Endothelial cell of umbilical vein (primary cell): ENCODE data around the gene LKAAEAR1. TPM values are rescaled to one million over a fixed set of nuclear protein-coding genes. Genes with fewer than 3 reads are reported as not detected.

Experiments
- BruUV-seq: library from RNA; stranded (reverse); fragments of 400-500 nt; replicated peaks from 2 replicates; lab custom pipeline; 2021; lab: Mats Ljungman, UMichigan
- CTCF ChIA-PET: fragments of 300-600, 350-600 bp; sonication (Branson Sonifier 250); formaldehyde crosslinking; loops from one replicate; lab custom pipeline; 2021; ENCODE audit warnings: antibody characterized with exemption, inconsistent platforms; lab: Charles Lee
- POLR2A ChIA-PET: fragments of 300-600, 350-600 bp; sonication (Branson Sonifier 250); formaldehyde crosslinking; loops from one replicate; lab custom pipeline; 2021; ENCODE audit warnings: antibody characterized with exemption, inconsistent platforms; lab: Charles Lee
- DNase-seq: peaks from one replicate; pipeline ENCODE4 v3.0.0-alpha.2; 2011; ENCODE audit warnings: low read depth, low spot score
- FAIRE-seq: peaks from 2 replicates; lab custom pipeline; 2011; peaks lifted over from hg19 to GRCh38; lab: Jason Lieb, UNC
- H2AFZ ChIP-seq: 2 replicates; pipeline ENCODE4 v1.6.0; 2012; ENCODE audit warnings: low read depth, low read length, control low read depth, inconsistent platforms
- H3K27ac ChIP-seq: 2 replicates; pipeline ENCODE4 v1.5.1; 2011; ENCODE audit warnings: low read depth, mild to moderate bottlenecking, control low read depth, low read length, moderate library complexity; ENCODE audit not compliant: insufficient read depth
- H3K27me3 ChIP-seq, 2 experiments: 2 replicates each; pipeline versions ENCODE4 v1.6.0 to v1.6.1; 2011; ENCODE audit warnings: low read length in 2 of 2, mixed read lengths in 1 of 2; ENCODE audit not compliant: control insufficient read depth in 2 of 2, insufficient read depth in 2 of 2
- H3K36me3 ChIP-seq, 2 experiments: 2 replicates in 1 of 2; 3 replicates in 1 of 2; pipeline ENCODE4 v1.5.1; 2011; ENCODE audit warnings: low read length in 2 of 2, mild to moderate bottlenecking in 1 of 2, moderate library complexity in 1 of 2; ENCODE audit not compliant: control insufficient read depth in 2 of 2, insufficient read depth in 2 of 2; ENCODE audit errors: extremely low read depth in 1 of 2
- H3K4me1 ChIP-seq: 3 replicates; pipeline ENCODE4 v1.5.1; 2011; ENCODE audit warnings: mild to moderate bottlenecking, low read length; ENCODE audit not compliant: control insufficient read depth, insufficient read depth; ENCODE audit errors: extremely low read depth
- H3K4me2 ChIP-seq: 2 replicates; pipeline ENCODE4 v1.6.1; 2011; ENCODE audit warnings: low read length, control low read depth, mixed read lengths; ENCODE audit not compliant: insufficient read depth
- H3K4me3 ChIP-seq, 3 experiments: fragments of 200-600 bp in 1 of 3; sonication (generic), shearing (Covaris generic) in 1 of 3; replicated peaks in 1 of 3; 2 replicates each; pipeline ENCODE4 v1.5.1; 2011 to 2016; ENCODE audit warnings: control low read depth in 3 of 3, low read length in 3 of 3, mild to moderate bottlenecking in 2 of 3, inconsistent platforms in 1 of 3, low read depth in 1 of 3, moderate library complexity in 1 of 3; ENCODE audit not compliant: insufficient read depth in 1 of 3
- H3K79me2 ChIP-seq: 2 replicates; pipeline ENCODE4 v1.6.0; 2012; ENCODE audit warnings: low read length, inconsistent platforms; ENCODE audit not compliant: control insufficient read depth, insufficient read depth
- H3K9ac ChIP-seq: replicated peaks from 2 replicates; pipeline ENCODE3; 2011; ENCODE audit warnings: low read length, control low read depth; ENCODE audit not compliant: insufficient read depth; ENCODE audit errors: extremely low read depth
- H3K9me1 ChIP-seq: replicated peaks from 3 replicates; pipeline ENCODE4 v1.6.0; 2011; ENCODE audit warnings: mild to moderate bottlenecking, low read length; ENCODE audit not compliant: control insufficient read depth, insufficient read depth; ENCODE audit errors: extremely low read depth
- H3K9me3 ChIP-seq: replicated peaks from 2 replicates; pipeline ENCODE4 v1.5.1; 2012; ENCODE audit warnings: low read length, inconsistent platforms; ENCODE audit not compliant: control insufficient read depth, insufficient read depth
- H4K20me1 ChIP-seq: replicated peaks from 2 replicates; pipeline ENCODE3; 2011; ENCODE audit warnings: mild to moderate bottlenecking, low read length; ENCODE audit not compliant: control insufficient read depth, insufficient read depth; ENCODE audit errors: extremely low read depth
- CTCF ChIP-seq, 2 donors: IDR thresholded peaks; 1 replicate in 1 of 2; 2 replicates in 1 of 2; pipeline ENCODE4 v1.5.1; 2011; ENCODE audit warnings: low read length in 2 of 2, mild to moderate bottlenecking in 2 of 2, moderate library complexity in 2 of 2, control low read depth in 1 of 2, inconsistent platforms in 1 of 2, low read depth in 1 of 2; ENCODE audit not compliant: insufficient read depth in 1 of 2; ENCODE audit errors: extremely low read depth in 1 of 2
- EZH2 ChIP-seq: IDR thresholded peaks from 2 replicates; pipeline ENCODE4 v1.6.1; 2012; ENCODE audit warnings: borderline replicate concordance, low read depth, mild to moderate bottlenecking, moderate library complexity, low read length, inconsistent platforms; ENCODE audit not compliant: severe bottlenecking
- FOS ChIP-seq: IDR thresholded peaks from 2 replicates; pipeline ENCODE4 v1.6.1; 2011; ENCODE audit warnings: mild to moderate bottlenecking, low read length, moderate library complexity, borderline replicate concordance; ENCODE audit not compliant: insufficient read depth
- GATA2 ChIP-seq: IDR thresholded peaks from 2 replicates; pipeline ENCODE4 v1.7.0; 2011; ENCODE audit warnings: low read depth, mild to moderate bottlenecking, moderate library complexity, mixed read lengths, low read length; ENCODE audit not compliant: insufficient read length, insufficient read depth
- JUN ChIP-seq: IDR thresholded peaks from 2 replicates; pipeline ENCODE4 v1.6.1; 2011; ENCODE audit warnings: borderline replicate concordance, low read depth; ENCODE audit not compliant: insufficient read length, insufficient read depth
- MAX ChIP-seq: IDR thresholded peaks from 2 replicates; pipeline ENCODE4 v1.6.1; 2011; ENCODE audit not compliant: insufficient read depth, insufficient read length
- MYC ChIP-seq: IDR thresholded peaks from one replicate; pipeline ENCODE4 v1.6.1; 2011; ENCODE audit warnings: mild to moderate bottlenecking, low read depth, low read length
- POLR2A ChIP-seq: IDR thresholded peaks from 2 replicates; pipeline ENCODE4 v1.6.1; 2012; ENCODE audit warnings: low read depth, mild to moderate bottlenecking, control low read depth, low read length
- dilution Hi-C: fragments of 300-500 bp; cut with MboI; formaldehyde crosslinking; loops from one replicate; pipeline ENCODE4 v1.15.0; 2019; ENCODE audit warnings: low sequenced_read_pairs; ENCODE audit not compliant: extremely low pct_ligation_motif_present
- intact Hi-C: fragments of 100-400 bp; cut with micrococcal nuclease; formaldehyde crosslinking; loops from one replicate; pipeline ENCODE4 v1.10.0; 2022
- polyA plus RNA-seq, 4 experiments: library from polyadenylated mRNA; depleted of rRNA in 3 of 4; stranded (reverse) in 3 of 4; unstranded in 1 of 4; fragments of >200 nt; gene quantifications; 2 replicates each; pipeline versions ENCODE4 v1.2.1 to v1.2.3, GENCODE V29; 2011 to 2012; ENCODE audit warnings: missing spikeins in 1 of 4
- total RNA-seq: library from RNA; stranded (reverse); gene quantifications from 2 replicates; pipeline ENCODE4 v1.2.3, GENCODE V29; 2021

Gene LKAAEAR1
- total and polyA plus RNA-seq, 2 donors (not counting 3 experiments of a cell fraction or from before 2014, with no cell fraction given): 0.29 TPM; not detected in 1

GRCh38 chr20:64055893-64056638 is 28.1 kb downstream of the LKAAEAR1 start:
- H3K9ac ChIP-seq: peak overlapping the region; percentile 12
- no peak overlapping the region for H3K4me3 ChIP-seq
- no peaks in the 10 kb centered on the region for H3K79me2 ChIP-seq
- peak overlapping the region; percentile 83 for H3K27ac ChIP-seq
- intact Hi-C loops (loop anchor here (2.0 to 10.0 kb wide), 4 partner anchors 83 to 517 kb away; partner anchors contain the start of genes DNAJC5 and UCKL1), dilution Hi-C loops (no loop called here)
- no peaks in the 10 kb centered on the region for H3K9me3 ChIP-seq
- no peaks in the 10 kb centered on the region for H4K20me1 ChIP-seq
- ChIA-PET CTCF (interaction anchor here (1.4 to 15.2 kb wide), 5 partner anchors 11 to 82 kb away, joined by 3 to 412 read pairs (median 18); partner anchors contain the start of genes C20orf204, PRPF6 and SAMD10), POLR2A (interaction anchor here (0.7 kb wide), 1 partner anchor 17 kb away, joined by 6 read pairs; no protein-coding TSS in a partner anchor)
- H3K36me3 ChIP-seq: no peaks in the 10 kb centered on the region
- H3K4me1 ChIP-seq: peaks cover 65% of the 10 kb centered on the region
- DNase-seq (peak; percentile 84), FAIRE-seq (peak; percentile 87)
- TF ChIP-seq EZH2: no peak
- TF ChIP-seq GATA2: no peak
- TF ChIP-seq CTCF (IDR thresholded peaks at IDR 0.05; ENCODE audit: extremely low read depth in 1 of 2, insufficient read depth in 1 of 2, low read depth in 1 of 2, low read length in 2 of 2): peak in 1 of 2 donors; percentile 38
- no peak for TF ChIP-seq POLR2A
- TF ChIP-seq MAX: no peak
- no peak for TF ChIP-seq JUN
- TF ChIP-seq FOS: no peak
- TF ChIP-seq MYC: no peak
- H3K4me2 ChIP-seq: no peak overlapping the region
- H3K9me1 ChIP-seq: no peaks in the 10 kb centered on the region
- no peak overlapping the region for H2AFZ ChIP-seq
- BruUV-seq: no TSS peak
- no peaks in the 10 kb centered on the region for H3K27me3 ChIP-seq
